Ovary (tissue), 9 donors: ENCODE results near the gene ZNF433. TPM values are rescaled to one million over a fixed set of nuclear protein-coding genes. Genes with fewer than 3 reads are reported as not detected.

ENCODE experiments used
- DNase-seq, 5 donors: peaks; one replicate each; pipeline ENCODE4 v3.0.0-alpha.2; 2019 to 2020
- H3K27ac ChIP-seq, 2 donors: fragments of 200-600 bp; one replicate each; pipeline versions ENCODE4 v1.5.1 to v1.8.0; 2019 to 2022
- H3K27me3 ChIP-seq: fragments of 200-600 bp; one replicate; pipeline ENCODE4 v1.8.0; 2022
- H3K36me3 ChIP-seq: fragments of 200-600 bp; sonication (generic); one replicate; pipeline ENCODE4 v1.5.1; 2019
- H3K4me1 ChIP-seq: one replicate; pipeline ENCODE4 v1.8.1; 2013; ENCODE audit warnings: mild to moderate bottlenecking, moderate library complexity; ENCODE audit not compliant: insufficient read depth
- H3K4me3 ChIP-seq: fragments of 200-600 bp; sonication (generic); one replicate; pipeline ENCODE4 v1.5.1; 2017
- H3K9me3 ChIP-seq, 2 donors: fragments of 200-600 bp in 1 of 2; sonication (generic) in 1 of 2; one replicate each; pipeline versions ENCODE4 v1.5.1 to v1.8.1; 2013 to 2019; ENCODE audit warnings: mild to moderate bottlenecking in 1 of 2, moderate library complexity in 1 of 2
- EP300 ChIP-seq: sonication (generic); formaldehyde crosslinking; IDR thresholded peaks from one replicate; pipeline ENCODE4 v1.6.1; 2017; ENCODE audit warnings: antibody characterized with exemption
- POLR2A ChIP-seq: fragments of 450-650 bp; IDR thresholded peaks from one replicate; pipeline ENCODE4 v1.6.1; 2017; ENCODE audit warnings: antibody characterized with exemption, mild to moderate bottlenecking, moderate library complexity
- WGBS, 3 donors: extraction: QIAGEN DNeasy Blood & Tissue Kit in 1 of 3; methylation state at CpG; one replicate each; pipeline versions ENCODE4 v1.1.5 to v1.1.7; 2013 to 2017; 5-methylcytosine and 5-hydroxymethylcytosine counted together
- intact Hi-C, 4 donors: fragments of 100-400 bp; cut with DNase I; formaldehyde crosslinking; loops; one replicate each; pipeline versions ENCODE4 v1.11.0 to v1.15.1; 2022 to 2023
- polyA plus RNA-seq, 2 donors: library from polyadenylated mRNA; stranded (reverse); fragments of 200-250 nt in 1 of 2; fragments of 350-450 nt in 1 of 2; fragmentation: Illumina TruSeq in 1 of 2; extraction: RNeasy Lipid Tissue Mini Kit (QIAGEN cat#74804) in 1 of 2; gene quantifications; one replicate each; pipeline ENCODE4 v1.2.3, GENCODE V29; 2013 to 2014
- total RNA-seq, 7 donors: library from RNA; depleted of rRNA in 2 of 7; stranded (reverse); fragments of >200 nt in 2 of 7; fragmentation: NEBNext Ultra II Directional in 3 of 7; extraction: Animal tissue kit (Norgen Biotek cat#: 25700) in 3 of 7; gene quantifications; one replicate each; pipeline versions ENCODE4 v1.1.0 to v1.2.4, GENCODE V29; 2016 to 2023
- TF ChIP-seq, protein P1 (sequence below), 3 donors: fragments of 450-650 bp in 2 of 3; fragments of 200-600 bp in 1 of 3; IDR thresholded peaks; one replicate each; pipeline versions ENCODE4 v1.5.1 to v1.8.0; 2016 to 2022; ENCODE audit warnings: antibody characterized with exemption in 3 of 3, mild to moderate bottlenecking in 1 of 3
- donor health status: DM: no; HTN: no; CAD: no; lungs with moderate emphysema.
- donor health status: DM: no; HTN: no; CAD: no.
- donor health status: Bipolar disorder and iron deficiency.
- donor health status: DM: yes; HTN: yes; CAD: no.
- donor health status: DM: no; HTN: no; CAD: no.
- donor health status: DM: yes; HTN: yes; CAD: no.

The ZNF433 gene
- total and polyA plus RNA-seq, 9 donors, result 4.1 to 17.4 (median 5.8) TPM

DNA sequence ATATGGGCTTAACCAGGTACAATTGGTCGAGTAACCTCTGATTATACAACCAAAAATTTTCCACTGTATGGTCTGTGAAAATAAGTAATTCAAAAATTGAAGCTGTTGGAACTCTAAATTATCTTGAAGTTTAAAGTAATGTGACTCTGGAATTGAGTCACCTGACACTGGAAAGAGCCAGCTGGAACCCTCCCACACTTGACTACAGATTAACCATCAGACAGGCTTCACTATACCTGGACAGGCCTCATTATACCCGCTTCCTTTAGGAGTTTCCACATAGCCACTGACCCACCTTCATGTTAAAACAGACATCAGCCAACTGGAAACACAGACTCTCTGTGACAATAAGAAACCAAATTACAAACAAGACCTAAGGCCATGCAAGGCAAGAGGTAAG is 1.3 kb downstream of the ZNF433 start:
- Histone ChIP-seq H3K4me3 (no peak overlapping the region), H3K36me3 (no peaks in the 10 kb centered on the region), H3K27me3 (no peaks in the 10 kb centered on the region), H3K4me1 (peaks cover 6% of the 10 kb centered on the region), H3K27ac (no peak overlapping the region), H3K9me3 (no peaks in the 10 kb centered on the region)
- TF ChIP-seq POLR2A (no peak), EP300 (no peak)
- TF ChIP-seq, protein P1, sequence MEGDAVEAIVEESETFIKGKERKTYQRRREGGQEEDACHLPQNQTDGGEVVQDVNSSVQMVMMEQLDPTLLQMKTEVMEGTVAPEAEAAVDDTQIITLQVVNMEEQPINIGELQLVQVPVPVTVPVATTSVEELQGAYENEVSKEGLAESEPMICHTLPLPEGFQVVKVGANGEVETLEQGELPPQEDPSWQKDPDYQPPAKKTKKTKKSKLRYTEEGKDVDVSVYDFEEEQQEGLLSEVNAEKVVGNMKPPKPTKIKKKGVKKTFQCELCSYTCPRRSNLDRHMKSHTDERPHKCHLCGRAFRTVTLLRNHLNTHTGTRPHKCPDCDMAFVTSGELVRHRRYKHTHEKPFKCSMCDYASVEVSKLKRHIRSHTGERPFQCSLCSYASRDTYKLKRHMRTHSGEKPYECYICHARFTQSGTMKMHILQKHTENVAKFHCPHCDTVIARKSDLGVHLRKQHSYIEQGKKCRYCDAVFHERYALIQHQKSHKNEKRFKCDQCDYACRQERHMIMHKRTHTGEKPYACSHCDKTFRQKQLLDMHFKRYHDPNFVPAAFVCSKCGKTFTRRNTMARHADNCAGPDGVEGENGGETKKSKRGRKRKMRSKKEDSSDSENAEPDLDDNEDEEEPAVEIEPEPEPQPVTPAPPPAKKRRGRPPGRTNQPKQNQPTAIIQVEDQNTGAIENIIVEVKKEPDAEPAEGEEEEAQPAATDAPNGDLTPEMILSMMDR (IDR thresholded peaks at IDR 0.05), result no peak
- intact Hi-C loops, result no loop called here
- WGBS, 3 donors, result 60 to 72% (median 71%) methylated on average over 2 of the region's 2 CpGs
- DNase-seq, result no peak

DNA sequence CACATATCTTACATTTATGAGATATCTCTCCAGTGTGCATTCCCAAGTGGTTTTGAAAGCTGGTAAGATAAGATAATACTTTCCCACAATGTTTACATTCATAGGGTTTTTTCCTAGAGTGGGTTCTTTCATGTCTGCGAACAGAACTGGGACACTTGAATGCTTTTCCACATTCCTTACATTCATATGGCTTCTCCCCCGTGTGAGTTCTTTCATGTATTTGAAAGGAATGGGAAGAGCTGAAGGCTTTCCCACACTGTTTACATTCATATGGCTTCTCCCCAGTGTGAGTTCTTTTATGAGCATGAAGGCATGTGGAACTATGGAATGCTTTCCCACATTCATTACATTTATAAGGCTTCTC is 19.7 kb downstream of the ZNF433 start:
- Histone ChIP-seq H3K36me3 (no peaks in the 10 kb centered on the region), H3K4me3 (no peak overlapping the region), H3K9me3 (peaks cover 3 to 51% of the 10 kb centered on the region in 2 donors), H3K27me3 (no peaks in the 10 kb centered on the region), H3K4me1 (no peaks in the 10 kb centered on the region), H3K27ac (no peak overlapping the region)
- TF ChIP-seq, protein P1 (IDR thresholded peaks at IDR 0.05), result no peak
- no peak for TF ChIP-seq EP300
- no peak for TF ChIP-seq POLR2A
- DNase-seq, result no peak
- WGBS, 3 donors, result 69 to 84% (median 78%) methylated on average over 2 of the region's 2 CpGs
- intact Hi-C loops, result no loop called here

DNA sequence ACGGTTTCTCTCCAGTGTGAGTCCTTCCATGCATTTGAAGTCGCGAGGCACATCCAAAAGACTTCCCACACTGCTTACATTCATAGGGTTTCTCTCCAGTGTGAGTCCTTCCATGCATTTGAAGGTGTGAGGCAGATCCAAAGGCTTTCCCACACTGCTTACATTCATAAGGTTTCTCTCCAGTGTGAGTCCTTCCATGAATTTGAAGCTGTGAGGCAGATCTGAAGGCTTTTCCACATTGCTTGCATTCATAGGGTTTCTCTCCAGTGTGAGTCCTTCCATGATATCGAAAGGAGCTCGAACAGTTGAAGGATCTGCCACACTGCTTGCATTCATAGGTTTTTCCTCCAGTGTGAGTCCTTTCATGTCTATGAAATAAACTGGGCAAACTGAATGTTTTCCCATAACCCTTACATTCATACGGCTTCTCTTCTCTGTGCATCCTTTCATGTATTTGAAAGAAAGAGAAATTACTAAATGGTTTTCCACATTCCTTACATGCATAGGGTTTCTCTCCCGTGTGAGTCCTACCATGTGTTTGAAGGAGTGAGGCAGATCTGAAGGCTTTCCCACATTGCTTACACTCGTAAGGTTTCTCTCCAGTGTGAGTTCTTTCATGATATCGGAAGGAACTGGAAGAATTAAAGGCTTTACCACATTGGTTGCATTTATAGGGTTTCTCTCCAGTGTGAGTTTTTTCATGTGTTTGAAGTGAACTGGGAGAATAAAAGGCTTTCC is 20.3 kb downstream of the ZNF433 start:
- Histone ChIP-seq H3K9me3 (peaks cover 3 to 51% of the 10 kb centered on the region in 2 donors), H3K4me3 (no peak overlapping the region), H3K4me1 (no peaks in the 10 kb centered on the region), H3K27ac (no peak overlapping the region), H3K36me3 (no peaks in the 10 kb centered on the region), H3K27me3 (no peaks in the 10 kb centered on the region)
- intact Hi-C loops, result no loop called here
- DNase-seq, result no peak
- TF ChIP-seq, protein P1 (IDR thresholded peaks at IDR 0.05), result no peak
- no peak for TF ChIP-seq POLR2A
- TF ChIP-seq EP300, result no peak
- WGBS, 3 donors, result 96 to 98% (median 97%) methylated on average over 9 of the region's 9 CpGs

DNA sequence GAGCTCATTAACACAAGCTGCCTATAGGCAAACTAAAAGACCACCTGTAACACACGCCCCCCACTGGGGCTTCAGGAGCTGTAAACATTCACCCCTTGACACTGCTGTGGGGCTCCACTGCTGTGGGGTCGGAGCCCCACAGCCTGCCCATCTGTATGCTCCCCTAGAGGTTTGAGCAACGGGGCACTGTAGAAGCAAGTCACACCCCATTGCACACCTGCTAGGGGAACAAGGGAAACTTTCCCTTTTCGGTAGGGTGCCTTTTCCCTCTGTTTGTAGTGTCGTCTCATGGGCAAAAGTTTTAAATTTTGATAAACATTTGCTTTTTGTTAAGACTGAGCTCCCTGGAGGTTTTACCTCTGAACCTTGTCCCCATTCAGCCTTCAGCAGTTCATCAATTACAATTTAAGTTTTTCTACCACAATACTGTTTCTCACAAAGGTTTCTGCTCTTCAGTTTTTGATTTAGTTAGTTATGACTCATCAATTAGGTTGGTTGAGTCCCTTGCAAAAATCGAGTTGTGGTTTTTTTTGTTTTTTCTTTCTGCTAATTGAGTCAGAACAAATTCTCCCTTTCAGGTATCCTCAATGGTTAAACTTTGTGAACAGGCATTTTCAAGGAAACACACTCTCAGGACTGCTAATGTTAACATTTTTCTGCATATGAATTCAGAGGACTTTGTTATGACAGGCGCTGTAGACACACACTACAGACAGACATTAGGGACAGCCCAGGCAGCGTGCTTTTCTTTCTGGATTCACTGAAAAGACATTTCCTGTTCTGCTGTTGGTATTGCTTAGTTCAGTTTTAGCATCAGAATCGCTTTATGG is 35.1 kb downstream of the ZNF433 start:
- TF ChIP-seq EP300 (no peak), POLR2A (no peak)
- TF ChIP-seq, protein P1 (IDR thresholded peaks at IDR 0.05), result no peak
- no peaks in the 10 kb centered on the region for H3K36me3 ChIP-seq
- WGBS, 3 donors, result 87% methylated on average over 9 of the region's 9 CpGs
- intact Hi-C loops, result no loop called here
- no peaks in the 10 kb centered on the region for H3K27me3 ChIP-seq
- no peak for DNase-seq
- H3K4me3 ChIP-seq, result no peak overlapping the region
- H3K4me1 ChIP-seq, result no peaks in the 10 kb centered on the region
- H3K27ac ChIP-seq, result no peak overlapping the region
- no peaks in the 10 kb centered on the region for H3K9me3 ChIP-seq
